Panc1 (cell line): ENCODE measurements around the gene RBMS1. TPM values are rescaled to one million over a fixed set of nuclear protein-coding genes. Genes with fewer than 3 reads are reported as not detected.

Experiments used
- ATAC-seq: fragments of 200-7000 bp; cut with Tn5 transposase; 2 replicates; pipeline ENCODE4 v1.9.1; 2020; ENCODE audit warnings: mild to moderate bottlenecking, moderate library complexity
- BruUV-seq: library from RNA; stranded (reverse); fragments of 400-500 nt; replicated peaks from 2 replicates; lab custom pipeline; 2021; lab: Mats Ljungman, UMichigan
- CTCF ChIA-PET: fragments of 300-600 bp; sonication (Branson Sonifier 250); formaldehyde crosslinking; loops from one replicate; lab custom pipeline; 2022; ENCODE audit warnings: antibody characterized with exemption; lab: Charles Lee
- POLR2A ChIA-PET: fragments of 300-600 bp; sonication (Branson Sonifier 250); formaldehyde crosslinking; loops from one replicate; lab custom pipeline; 2022; ENCODE audit warnings: antibody characterized with exemption; lab: Charles Lee
- DNase-seq: peaks from one replicate; pipeline ENCODE4 v3.0.0-alpha.2; 2010; ENCODE audit warnings: low read depth, low spot score
- H3K27ac ChIP-seq: 2 replicates; pipeline ENCODE4 v1.5.1; 2011; ENCODE audit warnings: mild to moderate bottlenecking, low read length, inconsistent platforms
- H3K27me3 ChIP-seq: fragments of 200-500 bp; sonication (Bioruptor generic); 2 replicates; pipeline ENCODE4 v1.6.0; 2014; ENCODE audit warnings: low read length, inconsistent platforms; ENCODE audit not compliant: control insufficient read depth, insufficient read depth
- H3K36me3 ChIP-seq: fragments of 200-500 bp; sonication (Bioruptor generic); 2 replicates; pipeline ENCODE4 v1.5.1; 2014; ENCODE audit warnings: inconsistent platforms, mild to moderate bottlenecking, low read length, moderate library complexity; ENCODE audit not compliant: control insufficient read depth, insufficient read depth
- H3K4me1 ChIP-seq: 2 replicates; pipeline ENCODE4 v1.5.1; 2011; ENCODE audit warnings: inconsistent platforms, mild to moderate bottlenecking, low read length, moderate library complexity; ENCODE audit not compliant: control insufficient read depth, insufficient read depth
- H3K4me3 ChIP-seq, 2 experiments: 2 replicates each; pipeline ENCODE4 v1.5.1; 2011 to 2012; ENCODE audit warnings: low read depth in 2 of 2, low read length in 2 of 2, mild to moderate bottlenecking in 2 of 2, inconsistent platforms in 1 of 2, moderate library complexity in 1 of 2
- H3K9me3 ChIP-seq: fragments of 200-500 bp; sonication (Bioruptor generic); 2 replicates; pipeline ENCODE4 v1.5.1; 2014; ENCODE audit warnings: low read depth, mild to moderate bottlenecking, inconsistent platforms, low read length, moderate library complexity; ENCODE audit not compliant: control insufficient read depth, insufficient read depth
- CTCF ChIP-seq: fragments of 450-650 bp; IDR thresholded peaks from 2 replicates; pipeline ENCODE4 v1.5.1; 2017; ENCODE audit warnings: mild to moderate bottlenecking
- POLR2AphosphoS5 ChIP-seq: IDR thresholded peaks from 2 replicates; pipeline ENCODE4 v1.6.1; 2012; ENCODE audit warnings: mild to moderate bottlenecking, low read depth, low read length, moderate library complexity
- REST ChIP-seq, 2 experiments: IDR thresholded peaks; 2 replicates each; pipeline ENCODE4 v1.6.1; 2011 to 2012; ENCODE audit warnings: low read depth in 2 of 2, control low read depth in 1 of 2, low read length in 1 of 2, mild to moderate bottlenecking in 1 of 2, moderate library complexity in 1 of 2; ENCODE audit not compliant: insufficient read depth in 1 of 2
- SIN3A ChIP-seq: IDR thresholded peaks from 2 replicates; pipeline ENCODE4 v1.6.1; 2012; ENCODE audit warnings: low read depth, mild to moderate bottlenecking, low read length, moderate library complexity, borderline replicate concordance; ENCODE audit not compliant: insufficient read depth
- TCF7L2 ChIP-seq: IDR thresholded peaks from 2 replicates; pipeline ENCODE4 v1.6.1; 2011; ENCODE audit warnings: mild to moderate bottlenecking, low read depth, low read length, inconsistent platforms
- in situ Hi-C: cut with HindIII; loops from 2 replicates; pipeline ENCODE4 v1.10.0; 2016; ENCODE audit warnings: low sequenced_read_pairs, low pct_unique_long_range_greater_than_20kb
- intact Hi-C: fragments of 100-400 bp; cut with micrococcal nuclease; formaldehyde crosslinking; loops from one replicate; pipeline ENCODE4 v1.10.0; 2022; ENCODE audit not compliant: unreplicated experiment
- total RNA-seq: library from RNA; stranded (reverse); gene quantifications from one replicate; pipeline ENCODE4 v1.2.1, GENCODE V29; 2021; ENCODE audit not compliant: unreplicated experiment

Gene RBMS1
- total RNA-seq, 1 experiment from 2014 or later = 67.0 TPM

GRCh38 chr2:160337728-160338127 lies 155.9 kb downstream of the RBMS1 start:
- no peak overlapping the region for H3K4me3 ChIP-seq
- no peak for ATAC-seq
- in situ Hi-C loops (no loop called here), intact Hi-C loops (no loop called here)
- H3K27me3 ChIP-seq = no peaks in the 10 kb centered on the region
- no peaks in the 10 kb centered on the region for H3K4me1 ChIP-seq
- POLR2A ChIA-PET = no interaction called here
- no TSS peak for BruUV-seq
- H3K27ac ChIP-seq = no peak overlapping the region
- TF ChIP-seq TCF7L2 (no peak), SIN3A (no peak), CTCF (no peak), POLR2AphosphoS5 (no peak), REST (IDR thresholded peaks at IDR 0.05; ENCODE audit: insufficient read depth in 1 of 2, low read depth in 2 of 2, low read length in 1 of 2) (no peak)
- H3K9me3 ChIP-seq = no peaks in the 10 kb centered on the region
- no peaks in the 10 kb centered on the region for H3K36me3 ChIP-seq
- CTCF ChIA-PET = no interaction called here
- DNase-seq = no peak

GRCh38 chr2:160336635-160337034 lies 157.0 kb downstream of the RBMS1 start:
- Histone ChIP-seq H3K9me3 (no peaks in the 10 kb centered on the region), H3K27me3 (no peaks in the 10 kb centered on the region), H3K4me3 (no peak overlapping the region), H3K27ac (no peak overlapping the region), H3K4me1 (no peaks in the 10 kb centered on the region), H3K36me3 (no peaks in the 10 kb centered on the region)
- in situ Hi-C loops (no loop called here), intact Hi-C loops (no loop called here)
- ATAC-seq (no peak), DNase-seq (no peak)
- ChIA-PET POLR2A (no interaction called here), CTCF (no interaction called here)
- no TSS peak for BruUV-seq
- no peak for TF ChIP-seq TCF7L2
- no peak for TF ChIP-seq CTCF
- TF ChIP-seq SIN3A = no peak
- TF ChIP-seq POLR2AphosphoS5 = no peak
